ENCODE results near the gene LY6G6D. TPM values are rescaled to one million over a fixed set of nuclear protein-coding genes. Genes with fewer than 3 reads are reported as not detected.

LY6G6D gene
- total RNA-seq, 1 experiment from 2014 or later = not detected

DNA sequence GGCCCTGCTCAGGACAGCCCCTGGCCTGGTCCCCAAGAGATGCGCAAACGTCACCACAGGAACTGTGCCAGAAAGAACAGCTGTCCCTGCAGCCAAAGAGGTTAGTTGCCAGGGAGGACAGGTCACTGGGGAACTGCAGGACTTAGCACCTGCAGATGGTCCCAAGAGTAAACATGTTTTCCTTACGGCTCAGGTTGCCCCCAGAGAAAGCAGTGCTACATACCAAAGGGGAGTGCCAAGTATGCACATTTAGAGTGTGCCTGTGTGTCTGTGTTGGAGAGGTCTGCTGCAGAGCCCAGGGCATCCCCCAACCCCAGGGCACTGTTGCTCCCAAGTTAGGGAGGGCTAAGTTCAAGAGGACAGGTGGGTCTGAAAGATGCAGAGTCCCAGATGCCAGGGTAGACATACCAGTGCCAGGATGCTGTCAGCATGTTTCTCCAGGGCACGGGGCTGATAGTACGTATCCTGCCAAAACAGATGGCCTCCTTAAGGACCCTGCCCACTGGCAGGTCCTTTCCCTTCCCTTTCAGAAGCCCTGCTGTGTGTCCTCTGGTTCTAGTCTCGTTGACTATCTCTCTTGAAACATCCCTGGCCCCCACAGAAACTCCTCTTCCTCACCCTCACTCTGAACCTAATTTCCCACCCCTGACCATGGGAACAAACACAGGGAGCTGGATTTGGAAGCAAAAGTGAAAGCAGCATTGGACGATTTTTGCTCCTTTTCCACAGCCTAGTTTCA is 13.3 kb upstream of the LY6G6D start:
- Mint-ChIP-seq H3K4me1 (peaks cover 11% of the 10 kb centered on the region in 2 experiments), H3K36me3 (ENCODE audit: insufficient read depth in 1 of 3, low read depth in 3 of 3) (peaks cover 4 to 27% (median 4%) of the 10 kb centered on the region in 3 experiments; a peak in 5 of 7 replicates), H3K4me3 (peak overlapping the region; percentile 96 to 98), H3K27ac (peak overlapping the region in 2 of 3 experiments; percentile 96; a peak in 4 of 7 replicates), H3K9me3 (no peaks in the 10 kb centered on the region; a peak in 1 of 5 replicates), H3K27me3 (ENCODE audit: low read depth) (peaks cover 1% of the 10 kb centered on the region; the same call in 1 of the 2 replicates)
- Histone ChIP-seq H3T11ph (ENCODE audit: low read length) (no peak overlapping the region), H3K4me2 (ENCODE audit: insufficient read depth, insufficient read length, low read length) (peak overlapping the region; percentile 91), H4K20me1 (ENCODE audit: control insufficient read depth, insufficient read depth, insufficient read length) (no peaks in the 10 kb centered on the region), H3K27me3 (ENCODE audit: insufficient read depth, low read length) (no peaks in the 10 kb centered on the region), H4K91ac (ENCODE audit: insufficient read length, low read depth, low read length) (no peak overlapping the region), H3K9ac (ENCODE audit: extremely low read depth, insufficient read length, low read length) (peak overlapping the region; percentile 79), H2BK20ac (ENCODE audit: low read depth, low read length, poor library complexity, severe bottlenecking) (no peak overlapping the region), H2BK15ac (ENCODE audit: low read depth, low read length) (no peak overlapping the region), H2AFZ (ENCODE audit: low read length) (no peak overlapping the region), H4K8ac (replicated peaks; ENCODE audit: insufficient read length, low read depth, low read length) (no peak overlapping the region), H3K79me1 (ENCODE audit: insufficient read depth, low read depth, low read length, poor library complexity, severe bottlenecking) (peaks cover 6% of the 10 kb centered on the region), H3K14ac (ENCODE audit: insufficient read depth, low read length) (no peak overlapping the region; the same call in 1 of the 2 replicates), H3K79me2 (ENCODE audit: insufficient read depth, low read length) (peaks cover 2% of the 10 kb centered on the region; the same call in 1 of the 2 replicates), H3K23ac (ENCODE audit: insufficient read length, low read depth, low read length) (no peak overlapping the region), H3K18ac (ENCODE audit: insufficient read length, low read depth, low read length) (no peak overlapping the region), H2AK5ac (ENCODE audit: insufficient read length, low read length) (no peak overlapping the region), H3K4ac (ENCODE audit: low read depth, low read length) (no peak overlapping the region), H3K4me1 (ENCODE audit: insufficient read depth, low read length) (peaks cover 4% of the 10 kb centered on the region; the same call in 1 of the 2 replicates), H2BK12ac (ENCODE audit: insufficient read length, low read depth, low read length) (peak overlapping the region; percentile 36), H4K5ac (ENCODE audit: insufficient read length, low read depth, low read length) (no peak overlapping the region), H3K23me2 (ENCODE audit: insufficient read length, low read depth, low read length, poor library complexity, severe bottlenecking) (peaks cover 6% of the 10 kb centered on the region), H2BK5ac (ENCODE audit: insufficient read length, low read length) (no peak overlapping the region), H3K9me3 (ENCODE audit: control insufficient read depth, low read depth, low read length) (no peaks in the 10 kb centered on the region), H3K27ac (ENCODE audit: insufficient read length, low read depth, low read length) (no peak overlapping the region), H2BK120ac (ENCODE audit: low read depth, low read length, poor library complexity, severe bottlenecking) (no peak overlapping the region), H3K56ac (ENCODE audit: insufficient read length, low read depth, low read length) (no peak overlapping the region)
- no peak for DNase-seq
- TF ChIP-seq, protein P1, sequence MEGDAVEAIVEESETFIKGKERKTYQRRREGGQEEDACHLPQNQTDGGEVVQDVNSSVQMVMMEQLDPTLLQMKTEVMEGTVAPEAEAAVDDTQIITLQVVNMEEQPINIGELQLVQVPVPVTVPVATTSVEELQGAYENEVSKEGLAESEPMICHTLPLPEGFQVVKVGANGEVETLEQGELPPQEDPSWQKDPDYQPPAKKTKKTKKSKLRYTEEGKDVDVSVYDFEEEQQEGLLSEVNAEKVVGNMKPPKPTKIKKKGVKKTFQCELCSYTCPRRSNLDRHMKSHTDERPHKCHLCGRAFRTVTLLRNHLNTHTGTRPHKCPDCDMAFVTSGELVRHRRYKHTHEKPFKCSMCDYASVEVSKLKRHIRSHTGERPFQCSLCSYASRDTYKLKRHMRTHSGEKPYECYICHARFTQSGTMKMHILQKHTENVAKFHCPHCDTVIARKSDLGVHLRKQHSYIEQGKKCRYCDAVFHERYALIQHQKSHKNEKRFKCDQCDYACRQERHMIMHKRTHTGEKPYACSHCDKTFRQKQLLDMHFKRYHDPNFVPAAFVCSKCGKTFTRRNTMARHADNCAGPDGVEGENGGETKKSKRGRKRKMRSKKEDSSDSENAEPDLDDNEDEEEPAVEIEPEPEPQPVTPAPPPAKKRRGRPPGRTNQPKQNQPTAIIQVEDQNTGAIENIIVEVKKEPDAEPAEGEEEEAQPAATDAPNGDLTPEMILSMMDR (conservative IDR thresholded peaks at IDR 0.05) = no peak
- WGBS (ENCODE audit: extremely low coverage, insufficient read length, low lambda C conversion rate) = no CpG with 5 or more reads among the region's 7 CpGs
